HG02759 (cell line): ENCODE data around the gene C1orf115.
A peak's percentile ranks its signal among the peaks of the same experiment; 100 is the strongest.
"Not testable (repeated sequence)": the region's sequence is repeated elsewhere in the genome, so short reads cannot be mapped to it uniquely, and the experiment has no call there.

ENCODE experiments used
- ATAC-seq: cut with Tn5 transposase; IDR thresholded peaks from one replicate; pipeline ENCODE4 v1.9.1; 2021; ENCODE audit warnings: mild to moderate bottlenecking, moderate library complexity; ENCODE audit not compliant: unreplicated experiment

C1orf115 gene

GRCh38 chr1:220717800-220718640, 27.9 kb downstream of the C1orf115 start:
- ATAC-seq, result peak; percentile 82

GRCh38 chr1:220721266-220721665, 31.1 kb downstream of the C1orf115 start:
- not testable (repeated sequence) for ATAC-seq

DNA sequence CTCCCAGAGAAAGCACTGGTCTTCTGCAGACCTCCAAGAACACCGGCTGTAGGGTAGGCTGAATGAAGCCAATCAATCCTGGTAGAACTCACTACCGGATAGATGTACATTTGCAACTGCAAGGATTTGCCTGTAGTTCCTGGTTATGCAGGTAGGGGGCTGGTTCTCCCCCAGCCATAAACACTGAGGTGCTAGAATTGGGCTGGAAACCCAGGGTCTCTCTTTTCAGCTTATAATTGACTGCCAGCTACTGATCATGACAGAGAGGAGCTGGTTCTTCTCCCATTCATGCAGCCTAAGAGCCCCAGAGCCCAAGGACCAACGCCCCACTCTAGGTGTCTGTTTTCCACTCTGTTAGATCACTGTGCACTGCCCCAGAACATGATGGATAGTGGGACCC, 36.5 kb downstream of the C1orf115 start:
- ATAC-seq, result no peak

- ATAC-seq, result no peak
Measured at GRCh38 chr1:220727519-220727918, 37.4 kb downstream of the C1orf115 start.

- no peak for ATAC-seq
Measured at GRCh38 chr1:220730486-220730885, 40.3 kb downstream of the C1orf115 start.

DNA sequence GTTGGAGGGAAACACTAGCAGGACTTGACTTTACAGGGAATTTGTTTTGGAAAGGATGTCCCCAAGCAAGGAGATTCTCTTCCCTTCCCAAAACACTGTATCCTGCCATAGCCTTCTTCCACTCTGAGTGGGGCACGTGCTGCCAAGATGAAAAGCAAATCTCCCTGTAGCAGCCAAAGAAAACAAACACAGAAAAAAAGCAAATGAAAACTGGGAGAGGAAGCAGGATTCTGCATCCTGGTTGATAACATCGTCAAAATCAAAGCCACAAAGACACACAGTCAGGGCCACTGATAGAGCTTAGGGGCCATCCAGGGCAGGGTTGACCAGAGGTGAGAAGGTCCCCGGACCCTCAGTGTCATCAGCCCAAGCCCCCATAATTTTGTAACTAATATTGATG, 42.0 kb downstream of the C1orf115 start:
- ATAC-seq, result no peak

DNA sequence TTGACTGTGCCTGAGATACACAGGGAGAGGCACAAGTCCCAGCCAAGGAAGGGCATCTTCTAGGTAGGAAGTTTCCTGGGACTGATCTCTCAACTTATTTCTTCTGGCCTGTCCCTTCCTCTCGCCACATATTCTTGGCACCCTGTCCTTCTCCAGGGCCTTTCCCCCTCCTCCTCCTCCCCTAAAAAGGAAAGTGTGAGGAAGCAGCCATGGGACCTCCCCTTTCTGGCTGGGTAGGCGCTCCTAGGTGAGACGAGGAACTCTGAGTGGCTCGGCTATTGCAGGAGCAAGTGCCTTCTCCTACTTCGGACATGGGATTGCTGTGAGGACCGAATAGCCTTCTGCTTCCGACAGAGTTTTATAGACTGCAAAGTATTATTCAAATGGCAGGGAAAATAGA, 42.5 kb downstream of the C1orf115 start:
- ATAC-seq, result peak; percentile 29

DNA sequence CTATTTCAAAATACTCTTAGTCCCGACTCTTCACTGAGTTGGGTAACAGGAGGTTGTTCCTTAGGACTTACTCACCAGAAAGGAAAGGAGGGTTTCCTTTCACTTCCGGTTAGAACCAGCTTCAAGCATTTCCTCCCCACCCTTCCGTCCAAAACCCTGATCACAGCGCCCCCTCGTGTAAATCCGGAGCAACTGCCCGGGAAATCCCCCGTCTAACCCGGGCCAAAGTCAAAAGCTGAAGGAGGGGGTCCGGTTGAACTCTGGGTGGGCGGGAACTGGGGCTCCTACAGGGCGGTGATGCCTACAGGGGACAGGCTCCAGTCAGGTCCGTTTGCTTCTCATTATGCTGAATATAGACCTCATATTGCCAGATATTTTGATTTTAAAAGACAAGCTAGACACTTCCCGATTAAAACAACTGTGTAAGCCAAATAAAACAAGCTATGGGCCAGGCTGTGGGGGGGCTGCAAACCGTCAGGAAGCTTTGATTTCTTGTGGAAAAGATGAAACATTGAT, 43.0 kb downstream of the C1orf115 start:
- ATAC-seq, result peak; percentile 84

- no peak for ATAC-seq
Measured at GRCh38 chr1:220734571-220735326, 44.6 kb downstream of the C1orf115 start.

DNA sequence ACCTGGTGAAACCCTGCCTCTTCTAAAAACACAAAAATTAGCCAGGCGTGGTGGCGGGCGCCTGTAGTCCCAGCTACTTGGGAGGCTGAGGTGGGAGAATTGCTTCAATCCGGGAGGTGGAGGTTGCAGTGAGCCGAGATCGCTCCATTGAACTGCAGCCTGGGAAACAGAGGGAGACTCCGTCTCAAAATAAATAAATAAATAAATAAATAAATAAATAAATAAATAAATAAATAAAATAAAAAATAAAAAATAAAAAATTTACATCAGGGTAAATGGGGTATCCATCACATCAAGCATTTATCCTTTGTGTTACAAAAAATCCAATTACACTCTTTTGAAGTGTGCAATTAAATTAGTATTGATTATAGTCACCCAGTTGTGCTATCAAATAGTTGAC, 46.1 kb downstream of the C1orf115 start:
- ATAC-seq, result not testable (repeated sequence)

GRCh38 chr1:220741349-220741748, 51.2 kb downstream of the C1orf115 start:
- no peak for ATAC-seq

DNA sequence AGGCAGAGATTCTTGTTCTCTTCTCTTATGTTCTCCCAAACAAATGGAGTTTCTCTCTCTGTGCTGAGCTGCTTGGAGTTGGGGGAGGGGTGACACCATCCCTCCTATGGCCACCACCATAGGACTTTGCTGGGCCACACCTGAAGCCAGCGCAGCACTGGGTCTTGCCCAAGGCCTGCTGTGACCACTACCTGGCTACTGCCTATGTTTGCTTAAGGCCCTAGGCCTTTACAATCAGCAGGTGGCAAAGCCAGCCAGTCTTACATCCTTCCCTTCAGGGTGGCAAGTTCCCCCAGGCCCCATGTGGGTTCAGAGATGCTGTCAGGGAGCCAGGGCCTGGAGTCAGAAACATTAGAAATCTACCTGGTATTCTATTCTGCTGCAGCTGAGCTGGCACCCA, 51.7 kb downstream of the C1orf115 start:
- ATAC-seq, result no peak

DNA sequence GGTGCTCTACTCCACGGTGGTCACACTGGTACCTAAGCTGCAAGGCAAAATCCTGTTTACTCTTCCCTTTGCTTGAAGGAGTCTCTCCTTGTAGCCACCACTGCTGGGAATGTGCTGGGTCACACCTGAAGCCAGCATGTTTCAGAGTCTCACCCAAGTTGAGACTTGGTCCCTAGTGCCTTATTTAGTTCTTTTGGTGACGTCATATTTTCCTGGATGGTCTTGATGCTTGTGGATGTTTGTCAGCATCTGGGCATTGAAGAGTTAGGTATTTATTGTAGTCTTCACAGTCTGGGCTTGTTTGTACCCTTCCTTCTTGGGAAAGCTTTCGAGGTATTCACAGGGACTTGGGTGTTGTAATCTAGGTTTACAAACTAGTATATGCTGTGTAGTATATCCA, 52.4 kb downstream of the C1orf115 start:
- no peak for ATAC-seq

DNA sequence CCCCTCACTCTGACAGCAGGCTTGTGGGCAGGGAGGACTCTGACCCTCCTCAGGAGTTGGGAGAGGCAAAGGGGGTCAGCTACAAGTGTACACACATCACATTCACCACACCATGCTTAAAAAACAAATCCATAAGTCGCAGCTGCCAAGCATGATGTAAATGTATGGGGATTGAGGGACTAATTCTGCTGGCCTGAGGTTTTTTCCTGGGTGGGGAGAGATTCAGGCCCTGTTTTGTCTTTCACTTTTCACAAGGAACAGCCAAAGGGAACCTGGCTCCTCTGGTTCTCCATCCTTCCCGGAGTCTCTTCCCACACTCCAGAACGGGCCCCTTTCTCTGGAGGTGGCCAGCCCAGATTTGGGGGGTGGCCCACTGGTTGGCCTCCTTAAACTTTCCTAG, 56.7 kb downstream of the C1orf115 start:
- no peak for ATAC-seq

DNA sequence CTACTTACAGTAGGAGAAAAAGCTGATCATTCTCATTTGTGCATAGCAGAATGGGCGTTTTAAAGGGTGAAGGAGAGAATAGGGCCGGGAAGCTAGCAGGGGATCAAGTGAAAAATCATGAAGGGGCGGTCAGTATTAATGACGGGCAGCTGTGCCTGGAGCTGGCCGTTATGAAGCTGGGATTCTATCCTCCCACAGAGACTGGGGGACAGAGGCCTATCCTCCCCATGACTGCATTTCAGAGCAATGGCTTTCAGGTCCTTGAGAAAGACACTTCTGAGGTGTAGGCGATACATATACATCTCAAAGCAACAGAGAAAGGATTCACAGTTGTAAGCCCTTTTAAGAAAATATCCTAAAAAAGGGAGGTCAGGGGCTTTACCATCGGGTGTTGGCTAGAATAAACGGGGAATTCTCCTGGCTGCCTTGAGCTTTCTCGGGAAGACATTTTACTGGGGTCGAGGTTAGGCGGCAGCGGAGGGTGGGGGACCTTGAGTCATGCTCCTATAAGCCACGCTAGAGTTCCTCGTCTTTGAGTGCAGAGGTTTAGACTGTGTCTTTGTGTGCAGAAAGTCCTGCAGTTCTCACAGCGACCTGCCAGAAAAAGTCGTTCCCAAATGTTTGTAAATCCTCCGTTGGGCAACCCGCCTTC, 57.4 kb downstream of the C1orf115 start:
- ATAC-seq, result peak; percentile 22

DNA sequence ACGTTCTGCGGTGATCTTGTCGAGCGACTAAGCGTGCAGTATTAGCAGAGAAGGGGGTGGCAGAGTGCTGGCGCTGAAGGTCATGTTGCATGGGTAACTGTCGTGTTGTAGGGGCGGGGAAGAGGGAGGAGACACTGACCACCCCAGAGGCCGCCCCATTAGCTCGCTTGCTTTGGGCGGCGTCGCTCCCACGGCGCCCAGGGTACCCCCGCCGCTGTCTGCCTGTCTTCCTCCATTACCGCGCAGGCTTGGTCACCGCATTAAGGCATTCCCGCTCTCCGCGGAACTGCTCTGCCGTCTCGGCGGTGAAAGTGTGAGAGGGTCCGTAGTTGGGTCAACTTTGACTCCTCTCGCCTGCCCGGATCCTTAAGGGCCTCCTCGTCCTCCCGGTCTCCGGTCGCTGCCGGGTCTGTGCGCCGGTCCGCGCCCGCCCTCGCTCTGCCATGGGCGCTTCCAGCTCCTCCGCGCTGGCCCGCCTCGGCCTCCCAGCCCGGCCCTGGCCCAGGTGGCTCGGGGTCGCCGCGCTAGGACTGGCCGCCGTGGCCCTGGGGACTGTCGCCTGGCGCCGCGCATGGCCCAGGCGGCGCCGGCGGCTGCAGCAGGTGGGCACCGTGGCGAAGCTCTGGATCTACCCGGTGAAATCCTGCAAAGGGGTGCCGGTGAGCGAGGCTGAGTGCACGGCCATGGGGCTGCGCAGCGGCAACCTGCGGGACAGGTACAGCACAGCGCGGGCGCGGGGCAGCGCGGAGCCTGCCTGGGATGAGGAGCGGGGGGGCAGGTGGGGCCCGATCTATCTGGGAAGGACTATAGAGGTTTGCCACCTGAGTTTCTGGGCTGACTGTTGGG, 58.1 kb downstream of the C1orf115 start, which contains the start of gene MTARC2:
Gene MTARC2, plus strand, starts transcription at position 234 of the 846 bp plus-strand sequence. Its CDS starts 210 bp downstream, at position 444.
- ATAC-seq, result peak; percentile 90
